GM12878 (cell line): ENCODE measurements around the gene TBC1D9B. TPM values are rescaled to one million over a fixed set of nuclear protein-coding genes. Genes with fewer than 3 reads are reported as not detected.

Experiments used
- ATAC-seq: fragments of 200-7000 bp; cut with Tn5 transposase; 3 replicates; pipeline ENCODE4 v1.9.1; 2020; ENCODE audit warnings: mild to moderate bottlenecking, moderate library complexity
- BruUV-seq: library from RNA; stranded (reverse); fragments of 400-500 nt; replicated peaks from 2 replicates; lab custom pipeline; 2021; lab: Mats Ljungman, UMichigan
- CTCF ChIA-PET: fragments of 300-600 bp; sonication (Branson Sonifier 250); formaldehyde crosslinking; extraction: SDS; loops from one replicate; lab custom pipeline; 2021; ENCODE audit warnings: inconsistent platforms; lab: Yijun Ruan, JAX
- POLR2A ChIA-PET: fragments of 350-600 bp; formaldehyde crosslinking; extraction: SDS; loops from one replicate; lab custom pipeline; 2021; ENCODE audit warnings: inconsistent platforms; lab: Charles Lee
- RAD21 ChIA-PET: fragments of 300-600 bp; sonication (Branson Sonifier 250); formaldehyde crosslinking; loops from one replicate; lab custom pipeline; 2023; ENCODE audit warnings: antibody characterized with exemption; ENCODE audit not compliant: unreplicated experiment; lab: Charles Lee
- SMC1A ChIA-PET: fragments of 300-600 bp; sonication (Branson Sonifier 250); formaldehyde crosslinking; loops from one replicate; lab custom pipeline; 2023; ENCODE audit not compliant: unreplicated experiment, uncharacterized antibody; lab: Charles Lee
- DNase-seq: peaks from one replicate; pipeline ENCODE4 v3.0.0-alpha.2; 2011; ENCODE audit warnings: low read depth, low spot score
- FAIRE-seq: peaks from 3 replicates; lab custom pipeline; 2011; peaks lifted over from hg19 to GRCh38; lab: Jason Lieb, UNC
- H2AFZ ChIP-seq: 2 replicates; pipeline ENCODE4 v1.6.0; 2011; ENCODE audit warnings: low read depth, low read length, control low read depth; ENCODE audit not compliant: control insufficient read depth
- H3K27ac ChIP-seq: 2 replicates; pipeline ENCODE4 v1.5.1; 2011; ENCODE audit warnings: control low read depth; ENCODE audit not compliant: control insufficient read depth, insufficient read depth
- H3K27me3 ChIP-seq, 2 experiments: replicated peaks in 1 of 2; 2 replicates each; pipeline versions ENCODE4 v1.6.0 to v1.6.1; 2011; ENCODE audit warnings: low read length in 1 of 2; ENCODE audit not compliant: control insufficient read depth in 2 of 2, insufficient read depth in 2 of 2
- H3K36me3 ChIP-seq, 2 experiments: 2 replicates each; pipeline ENCODE4 v1.5.1; 2011; ENCODE audit warnings: low read length in 1 of 2; ENCODE audit not compliant: control insufficient read depth in 2 of 2, insufficient read depth in 2 of 2
- H3K4me1 ChIP-seq: 2 replicates; pipeline ENCODE4 v1.6.1; 2011; ENCODE audit warnings: mild to moderate bottlenecking, low read length, moderate library complexity, mixed read lengths; ENCODE audit not compliant: control insufficient read depth, insufficient read depth
- H3K4me2 ChIP-seq: 2 replicates; pipeline ENCODE4 v1.6.0; 2011; ENCODE audit warnings: control low read depth; ENCODE audit not compliant: control insufficient read depth, insufficient read depth
- H3K4me3 ChIP-seq: fragments of 200-600 bp; sonication (generic); 2 replicates; pipeline ENCODE4 v1.5.1; 2016
- H3K79me2 ChIP-seq: 2 replicates; pipeline ENCODE4 v1.6.0; 2011; ENCODE audit warnings: low read length; ENCODE audit not compliant: control insufficient read depth, insufficient read depth
- H3K9ac ChIP-seq: 2 replicates; pipeline ENCODE4 v1.8.0; 2011; ENCODE audit warnings: low read length, control low read depth, mixed read lengths; ENCODE audit not compliant: control insufficient read depth, insufficient read depth
- H3K9me3 ChIP-seq: replicated peaks from 3 replicates; pipeline ENCODE4 v1.5.1; 2011; ENCODE audit warnings: mild to moderate bottlenecking, low read length; ENCODE audit not compliant: control insufficient read depth, insufficient read depth
- H4K20me1 ChIP-seq: 2 replicates; pipeline ENCODE4 v1.6.0; 2011; ENCODE audit not compliant: control insufficient read depth, insufficient read depth
- ASH2L ChIP-seq: fragments of 300-600, 200-600 bp; sonication (generic); IDR thresholded peaks from 2 replicates; pipeline ENCODE4 v1.6.1; 2017; ENCODE audit warnings: low read depth, mild to moderate bottlenecking, borderline replicate concordance
- EZH2 ChIP-seq: IDR thresholded peaks from 2 replicates; pipeline ENCODE4 v1.6.1; 2012; ENCODE audit warnings: low read depth, mild to moderate bottlenecking, control low read depth, inconsistent platforms, low read length, borderline replicate concordance; ENCODE audit not compliant: control insufficient read depth
- MYB ChIP-seq: fragments of 150-350 bp; IDR thresholded peaks from 2 replicates; pipeline ENCODE4 v1.6.1; 2014; ENCODE audit warnings: mild to moderate bottlenecking, low read depth, low read length, borderline replicate concordance
- NFIC ChIP-seq: IDR thresholded peaks from 2 replicates; pipeline ENCODE4 v1.6.1; 2012; ENCODE audit warnings: low read depth, mild to moderate bottlenecking, inconsistent platforms, low read length, moderate library complexity
- NR2C2 ChIP-seq: IDR thresholded peaks from 2 replicates; pipeline ENCODE4 v1.6.1; 2011; ENCODE audit warnings: borderline replicate concordance, low read depth; ENCODE audit not compliant: control insufficient read depth, insufficient read length
- SMARCA5 ChIP-seq: fragments of 450-650 bp; IDR thresholded peaks from 2 replicates; pipeline ENCODE4 v1.6.1; 2017; ENCODE audit warnings: mild to moderate bottlenecking
- YY1 ChIP-seq: IDR thresholded peaks from 2 replicates; pipeline ENCODE4 v1.6.1; 2011; ENCODE audit warnings: low read depth, mild to moderate bottlenecking, low read length
- ZBED1 ChIP-seq: IDR thresholded peaks from 2 replicates; pipeline ENCODE4 v1.6.1; 2016; ENCODE audit warnings: borderline replicate concordance
- ZNF217 ChIP-seq: fragments of 450-650 bp; IDR thresholded peaks from 2 replicates; pipeline ENCODE4 v1.6.1; 2017; ENCODE audit warnings: antibody characterized with exemption, mild to moderate bottlenecking
- ZNF622 ChIP-seq: fragments of 450-650 bp; IDR thresholded peaks from 2 replicates; pipeline ENCODE4 v1.6.1; 2017; ENCODE audit warnings: mild to moderate bottlenecking, inconsistent platforms
- WGBS: methylation state at CpG from one replicate; pipeline ENCODE4 v1.1.6; 2016; ENCODE audit warnings: low lambda C conversion rate; ENCODE audit not compliant: insufficient replicate concordance, insufficient coverage; ENCODE audit errors: missing lambda C conversion rate; 5-methylcytosine and 5-hydroxymethylcytosine counted together
- in situ Hi-C: fragments of 300-500 bp; cut with MboI; formaldehyde crosslinking; loops from 9 replicates; pipeline ENCODE4 v1.14.3; 2018; ENCODE audit warnings: mixed read lengths
- intact Hi-C: fragments of 100-400 bp; cut with micrococcal nuclease; formaldehyde crosslinking; loops from one replicate; pipeline ENCODE4 v1.14.2; 2022; ENCODE audit not compliant: unreplicated experiment
- polyA plus RNA-seq, 11 experiments: library from polyadenylated mRNA; depleted of rRNA in 4 of 11; unstranded in 6 of 11; stranded (reverse) in 5 of 11; fragments of >200 nt; fragmentation: Nextera tagmentation in 4 of 11; fragmentation: Illumina TruSeq in 1 of 11; extraction: Ambion mirVana in 4 of 11; extraction: Trizol in 1 of 11; gene quantifications; 1 replicate in 1 of 11; 2 replicates in 10 of 11; pipeline versions ENCODE4 v1.2.1 to v1.2.3, GENCODE V29; 2011 to 2016; ENCODE audit warnings: inconsistent platforms in 2 of 11, missing spikeins in 2 of 11, low read depth in 1 of 11
- total RNA-seq, 4 experiments: library from RNA; depleted of rRNA in 3 of 4; stranded (reverse); fragments of >200 nt in 3 of 4; fragmentation: Illumina TruSeq in 1 of 4; extraction: Trizol in 1 of 4; gene quantifications; 2 replicates each; pipeline versions ENCODE4 v1.2.1 to v1.2.3, GENCODE V29; 2013 to 2021
- TF ChIP-seq, protein P1 (sequence below): IDR thresholded peaks from 2 replicates; pipeline ENCODE4 v1.6.1; 2011; ENCODE audit warnings: borderline replicate concordance, low read depth, mild to moderate bottlenecking, moderate library complexity, low read length; ENCODE audit not compliant: insufficient read depth, poor library complexity, severe bottlenecking
- TF ChIP-seq, protein P2 (sequence below): fragments of 450-650 bp; IDR thresholded peaks from 2 replicates; pipeline ENCODE4 v1.6.1; 2017; ENCODE audit warnings: antibody characterized with exemption, mild to moderate bottlenecking, moderate library complexity
- TF ChIP-seq, protein P3 (sequence below): IDR thresholded peaks from 2 replicates; pipeline ENCODE4 v1.6.1; 2011; ENCODE audit warnings: mild to moderate bottlenecking, low read depth, low read length, moderate library complexity; ENCODE audit not compliant: insufficient replicate concordance
- TF ChIP-seq, protein P4 (sequence below): IDR thresholded peaks from 2 replicates; pipeline ENCODE4 v1.6.1; 2011; ENCODE audit warnings: low read depth, low read length, improper control_type of control experiment, borderline replicate concordance

TBC1D9B gene
- total and polyA plus RNA-seq, 10 of the 15 experiments (the other 5 are each of a cell fraction or from before 2014, with no cell fraction given), result 4.0 to 74.2 (median 34.6) TPM

DNA sequence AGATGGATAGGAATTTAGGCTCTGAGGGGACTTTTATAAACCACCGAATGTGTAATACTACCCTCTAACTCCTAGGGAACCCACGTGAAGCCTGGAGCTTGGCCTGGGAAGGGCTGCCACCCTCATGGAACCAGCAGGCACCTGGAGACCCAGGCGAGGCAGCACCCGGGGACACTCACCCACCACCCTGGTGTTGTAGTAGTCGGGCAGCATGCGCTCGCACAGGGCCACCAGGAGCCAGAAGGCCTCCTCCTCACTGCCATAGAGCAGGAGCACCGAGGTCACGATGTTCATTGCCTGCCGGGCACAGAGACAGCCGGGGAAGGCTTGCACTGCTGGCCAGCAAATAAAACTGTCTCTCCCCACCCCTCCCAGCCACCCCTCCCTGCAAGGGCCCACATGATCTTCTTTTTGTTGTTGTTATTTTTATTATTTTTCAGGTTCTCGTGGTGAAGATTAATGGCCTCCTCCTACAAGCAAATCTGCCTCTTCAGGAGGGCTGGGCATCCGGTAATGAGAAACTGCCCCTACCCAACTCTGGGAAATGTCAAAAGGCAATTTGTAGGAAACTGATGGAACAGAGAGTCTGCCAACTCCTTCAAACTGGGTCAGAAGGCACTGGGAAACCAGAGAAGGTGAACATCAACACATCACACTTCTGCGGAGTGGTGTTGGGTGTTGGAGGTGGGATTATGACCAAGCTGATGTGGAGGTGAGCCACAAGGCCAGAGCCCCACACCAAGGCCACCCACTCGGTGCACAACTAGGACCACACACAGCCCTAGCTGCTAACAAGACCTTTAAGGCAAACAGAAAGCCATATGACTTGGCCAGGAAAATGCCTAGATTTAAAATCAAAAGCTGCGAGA is 31.7 kb downstream of the TBC1D9B start:
- H3K9ac ChIP-seq, result no peak overlapping the region
- SMC1A ChIA-PET, result no interaction called here
- ATAC-seq (no peak), DNase-seq (no peak), FAIRE-seq (no peak)
- intact Hi-C loops (no loop called here), in situ Hi-C loops (no loop called here)
- no peak overlapping the region for H3K4me3 ChIP-seq
- H3K36me3 ChIP-seq, result peaks cover 17 to 22% of the 10 kb centered on the region in 2 experiments
- H3K4me2 ChIP-seq, result no peak overlapping the region
- H4K20me1 ChIP-seq, result no peaks in the 10 kb centered on the region
- RAD21 ChIA-PET, result interaction anchor here (0.6 kb wide), 1 partner anchor 331 kb away, joined by 3 read pairs; no protein-coding TSS in a partner anchor
- H3K79me2 ChIP-seq, result no peaks in the 10 kb centered on the region
- POLR2A ChIA-PET, result interaction anchor here (0.7 kb wide), 2 partner anchors 9 to 139 kb away, joined by 4 to 10 read pairs; no protein-coding TSS in a partner anchor
- H3K4me1 ChIP-seq, result no peaks in the 10 kb centered on the region
- 91% methylated on average over 14 of the region's 16 CpGs for WGBS
- CTCF ChIA-PET, result no interaction called here
- no peaks in the 10 kb centered on the region for H3K9me3 ChIP-seq
- no TSS peak for BruUV-seq
- H3K27ac ChIP-seq, result no peak overlapping the region
- no peaks in the 10 kb centered on the region for H3K27me3 ChIP-seq
- H2AFZ ChIP-seq, result no peak overlapping the region
- TF ChIP-seq ZNF217 (no peak), YY1 (no peak), SMARCA5 (no peak), NFIC (no peak), NR2C2 (no peak), ZNF622 (no peak), EZH2 (no peak), ZBED1 (no peak), ASH2L (no peak), MYB (no peak)
- TF ChIP-seq, protein P1, sequence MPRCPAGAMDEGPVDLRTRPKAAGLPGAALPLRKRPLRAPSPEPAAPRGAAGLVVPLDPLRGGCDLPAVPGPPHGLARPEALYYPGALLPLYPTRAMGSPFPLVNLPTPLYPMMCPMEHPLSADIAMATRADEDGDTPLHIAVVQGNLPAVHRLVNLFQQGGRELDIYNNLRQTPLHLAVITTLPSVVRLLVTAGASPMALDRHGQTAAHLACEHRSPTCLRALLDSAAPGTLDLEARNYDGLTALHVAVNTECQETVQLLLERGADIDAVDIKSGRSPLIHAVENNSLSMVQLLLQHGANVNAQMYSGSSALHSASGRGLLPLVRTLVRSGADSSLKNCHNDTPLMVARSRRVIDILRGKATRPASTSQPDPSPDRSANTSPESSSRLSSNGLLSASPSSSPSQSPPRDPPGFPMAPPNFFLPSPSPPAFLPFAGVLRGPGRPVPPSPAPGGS, result no peak
- TF ChIP-seq, protein P2, sequence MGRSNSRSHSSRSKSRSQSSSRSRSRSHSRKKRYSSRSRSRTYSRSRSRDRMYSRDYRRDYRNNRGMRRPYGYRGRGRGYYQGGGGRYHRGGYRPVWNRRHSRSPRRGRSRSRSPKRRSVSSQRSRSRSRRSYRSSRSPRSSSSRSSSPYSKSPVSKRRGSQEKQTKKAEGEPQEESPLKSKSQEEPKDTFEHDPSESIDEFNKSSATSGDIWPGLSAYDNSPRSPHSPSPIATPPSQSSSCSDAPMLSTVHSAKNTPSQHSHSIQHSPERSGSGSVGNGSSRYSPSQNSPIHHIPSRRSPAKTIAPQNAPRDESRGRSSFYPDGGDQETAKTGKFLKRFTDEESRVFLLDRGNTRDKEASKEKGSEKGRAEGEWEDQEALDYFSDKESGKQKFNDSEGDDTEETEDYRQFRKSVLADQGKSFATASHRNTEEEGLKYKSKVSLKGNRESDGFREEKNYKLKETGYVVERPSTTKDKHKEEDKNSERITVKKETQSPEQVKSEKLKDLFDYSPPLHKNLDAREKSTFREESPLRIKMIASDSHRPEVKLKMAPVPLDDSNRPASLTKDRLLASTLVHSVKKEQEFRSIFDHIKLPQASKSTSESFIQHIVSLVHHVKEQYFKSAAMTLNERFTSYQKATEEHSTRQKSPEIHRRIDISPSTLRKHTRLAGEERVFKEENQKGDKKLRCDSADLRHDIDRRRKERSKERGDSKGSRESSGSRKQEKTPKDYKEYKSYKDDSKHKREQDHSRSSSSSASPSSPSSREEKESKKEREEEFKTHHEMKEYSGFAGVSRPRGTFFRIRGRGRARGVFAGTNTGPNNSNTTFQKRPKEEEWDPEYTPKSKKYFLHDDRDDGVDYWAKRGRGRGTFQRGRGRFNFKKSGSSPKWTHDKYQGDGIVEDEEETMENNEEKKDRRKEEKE, result no peak
- TF ChIP-seq, protein P3, sequence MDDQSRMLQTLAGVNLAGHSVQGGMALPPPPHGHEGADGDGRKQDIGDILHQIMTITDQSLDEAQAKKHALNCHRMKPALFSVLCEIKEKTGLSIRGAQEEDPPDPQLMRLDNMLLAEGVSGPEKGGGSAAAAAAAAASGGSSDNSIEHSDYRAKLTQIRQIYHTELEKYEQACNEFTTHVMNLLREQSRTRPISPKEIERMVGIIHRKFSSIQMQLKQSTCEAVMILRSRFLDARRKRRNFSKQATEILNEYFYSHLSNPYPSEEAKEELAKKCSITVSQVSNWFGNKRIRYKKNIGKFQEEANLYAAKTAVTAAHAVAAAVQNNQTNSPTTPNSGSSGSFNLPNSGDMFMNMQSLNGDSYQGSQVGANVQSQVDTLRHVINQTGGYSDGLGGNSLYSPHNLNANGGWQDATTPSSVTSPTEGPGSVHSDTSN, result no peak
- TF ChIP-seq, protein P4, sequence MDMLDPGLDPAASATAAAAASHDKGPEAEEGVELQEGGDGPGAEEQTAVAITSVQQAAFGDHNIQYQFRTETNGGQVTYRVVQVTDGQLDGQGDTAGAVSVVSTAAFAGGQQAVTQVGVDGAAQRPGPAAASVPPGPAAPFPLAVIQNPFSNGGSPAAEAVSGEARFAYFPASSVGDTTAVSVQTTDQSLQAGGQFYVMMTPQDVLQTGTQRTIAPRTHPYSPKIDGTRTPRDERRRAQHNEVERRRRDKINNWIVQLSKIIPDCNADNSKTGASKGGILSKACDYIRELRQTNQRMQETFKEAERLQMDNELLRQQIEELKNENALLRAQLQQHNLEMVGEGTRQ, result no peak
